ENCODE results near the gene OR51V1. TPM values are rescaled to one million over a fixed set of nuclear protein-coding genes. Genes with fewer than 3 reads are reported as not detected.

The OR51V1 gene
- total RNA-seq, 4 donors from 2014 or later: not detected

DNA sequence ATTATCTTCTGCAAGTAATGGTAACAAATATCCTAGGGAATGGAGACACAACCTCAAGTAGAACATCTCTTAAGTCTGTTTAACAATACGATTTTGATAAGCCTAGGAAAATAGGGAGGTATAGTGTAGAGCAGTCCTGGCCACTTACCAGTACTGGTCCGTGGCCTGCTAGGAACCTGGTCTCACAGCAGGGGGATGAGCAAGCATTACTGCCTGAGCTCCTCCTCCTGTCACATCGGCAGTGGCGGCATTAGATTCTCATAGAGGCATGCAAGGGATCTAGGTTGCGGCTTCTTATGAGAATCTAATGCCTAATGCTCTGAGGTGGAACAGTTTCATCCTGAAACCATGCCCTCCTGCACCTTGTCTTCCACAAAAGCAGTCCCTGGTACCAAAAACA, 4.4 kb downstream of the OR51V1 start:
- no peaks in the 10 kb centered on the region for H3K9me3 ChIP-seq
- H3K4me3 ChIP-seq: no peak overlapping the region
- H3K27me3 ChIP-seq: no peaks in the 10 kb centered on the region
- intact Hi-C loops (cut with DNase I; ENCODE audit: low total_unique reads): no loop called here
- TF ChIP-seq POLR2A (IDR thresholded peaks at IDR 0.05) (no peak), EP300 (IDR thresholded peaks at IDR 0.05; ENCODE audit: low read depth) (no peak), POLR2AphosphoS5 (IDR thresholded peaks at IDR 0.05) (no peak)
- TF ChIP-seq, protein P1, sequence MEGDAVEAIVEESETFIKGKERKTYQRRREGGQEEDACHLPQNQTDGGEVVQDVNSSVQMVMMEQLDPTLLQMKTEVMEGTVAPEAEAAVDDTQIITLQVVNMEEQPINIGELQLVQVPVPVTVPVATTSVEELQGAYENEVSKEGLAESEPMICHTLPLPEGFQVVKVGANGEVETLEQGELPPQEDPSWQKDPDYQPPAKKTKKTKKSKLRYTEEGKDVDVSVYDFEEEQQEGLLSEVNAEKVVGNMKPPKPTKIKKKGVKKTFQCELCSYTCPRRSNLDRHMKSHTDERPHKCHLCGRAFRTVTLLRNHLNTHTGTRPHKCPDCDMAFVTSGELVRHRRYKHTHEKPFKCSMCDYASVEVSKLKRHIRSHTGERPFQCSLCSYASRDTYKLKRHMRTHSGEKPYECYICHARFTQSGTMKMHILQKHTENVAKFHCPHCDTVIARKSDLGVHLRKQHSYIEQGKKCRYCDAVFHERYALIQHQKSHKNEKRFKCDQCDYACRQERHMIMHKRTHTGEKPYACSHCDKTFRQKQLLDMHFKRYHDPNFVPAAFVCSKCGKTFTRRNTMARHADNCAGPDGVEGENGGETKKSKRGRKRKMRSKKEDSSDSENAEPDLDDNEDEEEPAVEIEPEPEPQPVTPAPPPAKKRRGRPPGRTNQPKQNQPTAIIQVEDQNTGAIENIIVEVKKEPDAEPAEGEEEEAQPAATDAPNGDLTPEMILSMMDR (IDR thresholded peaks at IDR 0.05): no peak
- no peak for DNase-seq
- H3K27ac ChIP-seq: no peak overlapping the region
- 76 to 86% methylated on average over 1 to 5 of the region's 5 CpGs for WGBS, 2 donors (ENCODE audit: low coverage in 1 of 2)
- in situ Hi-C loops (cut with MboI; ENCODE audit: low pct_ligation_motif_present in 1 of 4, low pct_unique_long_range_greater_than_20kb in 1 of 4, low sequenced_read_pairs in 3 of 4): no loop called here
- H3K36me3 ChIP-seq: no peaks in the 10 kb centered on the region
- no peaks in the 10 kb centered on the region for H3K4me1 ChIP-seq

DNA sequence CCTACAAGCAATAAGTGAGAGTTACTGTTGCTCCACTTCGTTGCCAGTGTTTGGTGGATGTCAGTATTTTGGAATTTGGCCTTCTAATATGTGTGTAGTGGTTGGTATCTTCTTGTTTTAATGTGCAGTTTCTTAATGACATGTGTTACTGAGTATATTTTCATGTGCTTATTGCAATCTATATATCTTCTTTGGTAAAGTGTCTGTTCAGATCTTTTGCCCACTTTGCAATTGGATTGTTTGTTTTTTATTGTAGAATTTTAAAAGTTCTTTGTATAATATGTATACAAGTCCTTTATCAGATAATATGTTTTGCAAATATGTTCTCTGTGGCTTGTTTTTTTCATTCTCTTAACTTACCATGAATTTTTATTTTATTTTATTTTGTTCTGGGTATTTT, 7.7 kb downstream of the OR51V1 start:
- 0 to 26% methylated on average over 1 of the region's 1 CpG for WGBS, 2 donors (ENCODE audit: low coverage in 1 of 2)
- in situ Hi-C loops (cut with MboI; ENCODE audit: low pct_ligation_motif_present in 1 of 4, low pct_unique_long_range_greater_than_20kb in 1 of 4, low sequenced_read_pairs in 3 of 4): no loop called here
- Histone ChIP-seq H3K9me3 (no peaks in the 10 kb centered on the region), H3K27ac (no peak overlapping the region), H3K4me1 (no peaks in the 10 kb centered on the region), H3K27me3 (no peaks in the 10 kb centered on the region), H3K4me3 (no peak overlapping the region), H3K36me3 (no peaks in the 10 kb centered on the region)
- no peak for DNase-seq
- intact Hi-C loops (cut with DNase I; ENCODE audit: low total_unique reads): no loop called here
- TF ChIP-seq EP300 (IDR thresholded peaks at IDR 0.05; ENCODE audit: low read depth) (no peak), POLR2A (IDR thresholded peaks at IDR 0.05) (no peak), POLR2AphosphoS5 (IDR thresholded peaks at IDR 0.05) (no peak)
- TF ChIP-seq, protein P1 (IDR thresholded peaks at IDR 0.05): no peak

DNA sequence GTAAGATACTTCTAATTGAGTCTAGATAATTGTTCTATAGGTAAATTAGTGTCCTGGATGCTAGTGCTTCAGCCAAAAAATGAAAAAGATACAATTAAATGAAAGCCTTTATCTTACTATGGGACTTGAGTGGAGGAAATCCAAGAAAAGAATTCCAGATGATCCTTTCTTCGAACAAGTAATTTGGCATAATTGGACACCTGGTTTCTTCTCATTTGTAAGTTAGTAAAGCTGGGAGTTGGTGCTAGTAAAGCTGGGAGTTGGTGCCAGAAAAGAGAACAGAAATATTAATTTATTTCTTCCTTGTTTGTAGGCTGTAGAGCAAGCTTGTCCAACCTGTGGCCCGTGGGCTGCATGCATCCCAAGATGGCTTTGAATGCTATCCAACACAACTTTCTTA, 12.3 kb downstream of the OR51V1 start:
- TF ChIP-seq POLR2A (IDR thresholded peaks at IDR 0.05) (no peak), EP300 (IDR thresholded peaks at IDR 0.05; ENCODE audit: low read depth) (no peak), POLR2AphosphoS5 (IDR thresholded peaks at IDR 0.05) (no peak)
- TF ChIP-seq, protein P1 (IDR thresholded peaks at IDR 0.05): no peak
- H3K4me3 ChIP-seq: no peak overlapping the region
- no peaks in the 10 kb centered on the region for H3K36me3 ChIP-seq
- in situ Hi-C loops (cut with MboI; ENCODE audit: low pct_ligation_motif_present in 1 of 4, low pct_unique_long_range_greater_than_20kb in 1 of 4, low sequenced_read_pairs in 3 of 4) (no loop called here), intact Hi-C loops (cut with DNase I; ENCODE audit: low total_unique reads) (no loop called here)
- no peaks in the 10 kb centered on the region for H3K27me3 ChIP-seq
- H3K9me3 ChIP-seq: no peaks in the 10 kb centered on the region
- no peak for DNase-seq
- 85 to 96% methylated on average over 2 of the region's 2 CpGs for WGBS, 2 donors (ENCODE audit: low coverage in 1 of 2)
- no peaks in the 10 kb centered on the region for H3K4me1 ChIP-seq
- no peak overlapping the region for H3K27ac ChIP-seq

DNA sequence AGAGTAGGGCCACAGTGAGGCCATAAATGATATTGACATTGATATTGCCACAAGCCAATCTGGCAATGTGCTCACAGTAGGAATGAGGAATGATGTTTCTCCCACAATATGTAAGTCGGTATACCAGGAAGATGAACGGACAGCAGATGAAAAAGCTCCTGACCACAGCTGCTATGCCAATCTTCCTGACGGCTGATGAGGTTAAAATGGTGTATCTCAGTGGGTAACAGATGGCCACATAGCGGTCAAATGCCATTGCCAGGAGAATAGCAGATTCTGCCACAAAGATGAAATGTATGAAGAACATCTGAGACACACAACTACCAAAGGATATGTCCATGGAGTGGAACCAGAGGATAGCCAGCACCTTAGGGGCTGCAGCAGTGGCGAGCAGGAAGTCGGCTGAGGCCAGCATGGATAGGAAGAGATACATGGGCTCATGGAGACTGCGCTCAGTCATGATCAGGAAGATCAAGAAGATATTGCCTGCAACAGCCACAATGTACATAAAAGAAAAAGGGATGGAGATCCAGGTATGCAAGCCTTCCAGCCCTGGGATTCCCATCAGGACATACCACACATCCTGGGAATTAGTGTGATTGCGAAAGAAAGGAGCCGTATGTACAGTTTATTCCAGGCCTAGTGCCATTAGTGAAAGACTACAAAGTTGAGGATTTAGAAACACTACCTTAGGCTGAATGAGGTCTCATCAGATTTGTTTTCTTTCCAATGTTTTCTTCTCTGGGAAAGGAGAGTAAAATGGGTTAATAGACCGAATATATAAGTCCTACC, 22.2 kb downstream of the OR51V1 start:
- Histone ChIP-seq H3K27ac (no peak overlapping the region), H3K9me3 (peaks cover 0 to 3% of the 10 kb centered on the region in 2 donors), H3K4me3 (no peak overlapping the region), H3K27me3 (no peaks in the 10 kb centered on the region), H3K4me1 (no peaks in the 10 kb centered on the region), H3K36me3 (no peaks in the 10 kb centered on the region)
- TF ChIP-seq POLR2AphosphoS5 (IDR thresholded peaks at IDR 0.05): no peak
- TF ChIP-seq, protein P1 (IDR thresholded peaks at IDR 0.05): no peak
- TF ChIP-seq EP300 (IDR thresholded peaks at IDR 0.05; ENCODE audit: low read depth): no peak
- TF ChIP-seq POLR2A (IDR thresholded peaks at IDR 0.05): no peak
- WGBS, 2 donors (ENCODE audit: low coverage in 1 of 2): 83 to 88% methylated on average over 6 to 10 of the region's 10 CpGs
- in situ Hi-C loops (cut with MboI; ENCODE audit: low pct_ligation_motif_present in 1 of 4, low pct_unique_long_range_greater_than_20kb in 1 of 4, low sequenced_read_pairs in 3 of 4) (no loop called here), intact Hi-C loops (cut with DNase I; ENCODE audit: low total_unique reads) (no loop called here)
- no peak for DNase-seq

All from transverse colon (tissue), 4 donors.